ENCODE data around the gene AP2B1.

- TF ChIP-seq, protein P1, sequence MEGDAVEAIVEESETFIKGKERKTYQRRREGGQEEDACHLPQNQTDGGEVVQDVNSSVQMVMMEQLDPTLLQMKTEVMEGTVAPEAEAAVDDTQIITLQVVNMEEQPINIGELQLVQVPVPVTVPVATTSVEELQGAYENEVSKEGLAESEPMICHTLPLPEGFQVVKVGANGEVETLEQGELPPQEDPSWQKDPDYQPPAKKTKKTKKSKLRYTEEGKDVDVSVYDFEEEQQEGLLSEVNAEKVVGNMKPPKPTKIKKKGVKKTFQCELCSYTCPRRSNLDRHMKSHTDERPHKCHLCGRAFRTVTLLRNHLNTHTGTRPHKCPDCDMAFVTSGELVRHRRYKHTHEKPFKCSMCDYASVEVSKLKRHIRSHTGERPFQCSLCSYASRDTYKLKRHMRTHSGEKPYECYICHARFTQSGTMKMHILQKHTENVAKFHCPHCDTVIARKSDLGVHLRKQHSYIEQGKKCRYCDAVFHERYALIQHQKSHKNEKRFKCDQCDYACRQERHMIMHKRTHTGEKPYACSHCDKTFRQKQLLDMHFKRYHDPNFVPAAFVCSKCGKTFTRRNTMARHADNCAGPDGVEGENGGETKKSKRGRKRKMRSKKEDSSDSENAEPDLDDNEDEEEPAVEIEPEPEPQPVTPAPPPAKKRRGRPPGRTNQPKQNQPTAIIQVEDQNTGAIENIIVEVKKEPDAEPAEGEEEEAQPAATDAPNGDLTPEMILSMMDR (conservative IDR thresholded peaks at IDR 0.05; ENCODE audit: low read length): no peak
- TF ChIP-seq EZH2phosphoT487 (IDR thresholded peaks at IDR 0.05; ENCODE audit: borderline replicate concordance, low read depth, low read length): no peak
Observed at GRCh38 chr17:35733366-35733765, 146.2 kb downstream of the AP2B1 start.
